HCT116 (cell line): ENCODE data around the gene MDFI. TPM values are rescaled to one million over a fixed set of nuclear protein-coding genes. Genes with fewer than 3 reads are reported as not detected.

ENCODE experiments used
- ATAC-seq: fragments of 200-7000 bp; cut with Tn5 transposase; 2 replicates; pipeline ENCODE4 v1.9.1; 2020; ENCODE audit warnings: mild to moderate bottlenecking, moderate library complexity
- BruUV-seq: library from RNA; stranded (reverse); fragments of 400-500 nt; replicated peaks from 2 replicates; lab custom pipeline; 2021; lab: Mats Ljungman, UMichigan
- CTCF ChIA-PET: fragments of 300-600 bp; sonication (Branson Sonifier 250); formaldehyde crosslinking; loops from one replicate; lab custom pipeline; 2021; ENCODE audit warnings: antibody characterized with exemption; lab: Charles Lee
- POLR2A ChIA-PET: fragments of 300-600, 350-600 bp; sonication (Branson Sonifier 250); formaldehyde crosslinking; loops from one replicate; lab custom pipeline; 2021; ENCODE audit warnings: antibody characterized with exemption; lab: Charles Lee
- RAD21 ChIA-PET, 2 experiments: fragments of 300-600 bp; sonication (Branson Sonifier 250); formaldehyde crosslinking; loops; one replicate each; lab custom pipeline; 2023; ENCODE audit warnings: low total read pairs in 2 of 2; ENCODE audit not compliant: uncharacterized antibody in 2 of 2, unreplicated experiment in 2 of 2, low non-redundant PET in 1 of 2; lab: Charles Lee
- DNase-seq: peaks from one replicate; pipeline ENCODE4 v3.0.0-alpha.2; 2010; ENCODE audit warnings: low read depth, low spot score
- H2AFZ ChIP-seq: fragments of 200-600 bp; shearing (Covaris generic), sonication (generic); 2 replicates; pipeline ENCODE4 v1.6.1; 2017; ENCODE audit warnings: low read depth, mixed run types, mixed read lengths, antibody characterized with exemption, low read length; ENCODE audit not compliant: poor library complexity, severe bottlenecking
- H3K27ac ChIP-seq: 2 replicates; pipeline ENCODE4 v1.5.1; 2012; ENCODE audit warnings: low read depth, low read length
- H3K27me3 ChIP-seq: fragments of 200-600 bp; sonication (generic); 2 replicates; pipeline ENCODE4 v1.6.1; 2016; ENCODE audit warnings: mixed run types, low read length, mixed read lengths; ENCODE audit not compliant: insufficient read depth
- H3K36me3 ChIP-seq, 2 experiments: fragments of 200-500 bp in 1 of 2; fragments of 200-600 bp in 1 of 2; sonication (Bioruptor generic) in 1 of 2; sonication (generic) in 1 of 2; 2 replicates each; pipeline versions ENCODE4 v1.5.1 to v1.6.1; 2014 to 2016; ENCODE audit warnings: low read length in 2 of 2, inconsistent platforms in 1 of 2, mixed read lengths in 1 of 2, mixed run types in 1 of 2; ENCODE audit not compliant: insufficient read depth in 2 of 2, control insufficient read depth in 1 of 2
- H3K4me1 ChIP-seq, 2 experiments: fragments of 200-600 bp in 1 of 2; sonication (generic) in 1 of 2; 2 replicates each; pipeline versions ENCODE4 v1.5.1 to v1.6.1; 2012 to 2017; ENCODE audit warnings: low read length in 2 of 2, inconsistent platforms in 1 of 2, mild to moderate bottlenecking in 1 of 2, mixed read lengths in 1 of 2, mixed run types in 1 of 2, moderate library complexity in 1 of 2; ENCODE audit not compliant: insufficient read depth in 2 of 2, control insufficient read depth in 1 of 2
- H3K4me2 ChIP-seq: fragments of 200-600 bp; sonication (generic); 2 replicates; pipeline ENCODE4 v1.6.1; 2017; ENCODE audit warnings: mixed run types, low read length, mixed read lengths
- H3K4me3 ChIP-seq, 2 experiments: fragments of 200-600 bp in 1 of 2; sonication (generic) in 1 of 2; replicated peaks in 1 of 2; 2 replicates each; pipeline ENCODE4 v1.5.1; 2011 to 2016; ENCODE audit warnings: low read length in 2 of 2, control low read depth in 1 of 2, low read depth in 1 of 2, mild to moderate bottlenecking in 1 of 2, mixed read lengths in 1 of 2, mixed run types in 1 of 2
- H3K79me2 ChIP-seq: fragments of 200-600 bp; sonication (generic); 2 replicates; pipeline ENCODE4 v1.6.1; 2017; ENCODE audit warnings: mild to moderate bottlenecking, mixed run types, low read length, moderate library complexity, mixed read lengths; ENCODE audit not compliant: insufficient read depth
- H3K9ac ChIP-seq: fragments of 200-600 bp; sonication (generic); 2 replicates; pipeline ENCODE4 v1.6.1; 2016; ENCODE audit warnings: low read length, mixed read lengths
- H3K9me2 ChIP-seq: fragments of 200-600 bp; sonication (generic), shearing (Covaris generic); 2 replicates; pipeline ENCODE4 v1.6.1; 2017; ENCODE audit warnings: mixed run types, mild to moderate bottlenecking, moderate library complexity; ENCODE audit not compliant: insufficient read depth
- H3K9me3 ChIP-seq, 2 experiments: fragments of 200-500 bp in 1 of 2; fragments of 200-600 bp in 1 of 2; sonication (Bioruptor generic) in 1 of 2; sonication (generic) in 1 of 2; 2 replicates each; pipeline ENCODE4 v1.6.1; 2014 to 2017; ENCODE audit warnings: low read length in 2 of 2, mixed read lengths in 2 of 2, inconsistent platforms in 1 of 2, low read depth in 1 of 2, mild to moderate bottlenecking in 1 of 2, mixed run types in 1 of 2, moderate library complexity in 1 of 2; ENCODE audit not compliant: control insufficient read depth in 1 of 2, insufficient read depth in 1 of 2
- H4K20me1 ChIP-seq: fragments of 200-600 bp; sonication (generic), shearing (Covaris generic); 2 replicates; pipeline ENCODE4 v1.6.1; 2017; ENCODE audit warnings: mixed run types, mild to moderate bottlenecking, moderate library complexity; ENCODE audit not compliant: insufficient read depth
- CTCF ChIP-seq, 3 experiments: fragments of 200-600 bp in 1 of 3; sonication (generic) in 1 of 3; IDR thresholded peaks in 2 of 3; conservative IDR thresholded peaks in 1 of 3; 2 replicates each; pipeline ENCODE4 v1.5.1; 2012 to 2017; ENCODE audit warnings: low read depth in 2 of 3, low read length in 2 of 3, antibody characterized with exemption in 1 of 3, borderline replicate concordance in 1 of 3, control low read depth in 1 of 3, mild to moderate bottlenecking in 1 of 3, mixed read lengths in 1 of 3, mixed run types in 1 of 3, moderate library complexity in 1 of 3; ENCODE audit not compliant: insufficient read depth in 1 of 3
- ZFX ChIP-seq: fragments of 450-650 bp; IDR thresholded peaks from 2 replicates; pipeline ENCODE4 v1.6.1; 2017
- intact Hi-C: fragments of 100-400 bp; cut with micrococcal nuclease; formaldehyde crosslinking; loops from 2 replicates; pipeline ENCODE4 v1.10.0; 2022
- total RNA-seq: library from RNA; stranded (reverse); gene quantifications from one replicate; pipeline ENCODE4 v1.2.1, GENCODE V29; 2021; ENCODE audit not compliant: unreplicated experiment

The MDFI gene
- total RNA-seq, 1 experiment from 2014 or later: 35.5 TPM

GRCh38 chr6:41683273-41683522 is 44.9 kb downstream of the MDFI start:
- Histone ChIP-seq H3K9ac (no peak overlapping the region), H2AFZ (no peak overlapping the region)
- intact Hi-C loops: loop anchor here (1.0 to 2.0 kb wide), 2 partner anchors 222 to 259 kb away; no protein-coding TSS in a partner anchor

More at GRCh38 chr6:41683273-41683522, 44.9 kb downstream of the MDFI start:
- ATAC-seq: peak; percentile 24
- H3K4me1 ChIP-seq: peaks cover 4 to 13% of the 10 kb centered on the region in 2 experiments; a peak in 3 of 4 replicates
- no peaks in the 10 kb centered on the region for H3K9me3 ChIP-seq
- no peak overlapping the region for H3K4me3 ChIP-seq
- H3K27me3 ChIP-seq: no peaks in the 10 kb centered on the region
- no peaks in the 10 kb centered on the region for H3K9me2 ChIP-seq
- TF ChIP-seq CTCF (IDR thresholded peaks at IDR 0.05 in 2 of 3, conservative IDR thresholded peaks at IDR 0.05 in 1 of 3; ENCODE audit: borderline replicate concordance in 1 of 3, insufficient read depth in 1 of 3, low read depth in 2 of 3, low read length in 2 of 3) (no peak), ZFX (peak; percentile 27; the same call in 1 of the 2 replicates)
- ChIA-PET RAD21 (interaction anchor here (0.7 to 1.3 kb wide), 4 partner anchors 73 to 315 kb away, joined by 3 to 6 read pairs (median 6); no protein-coding TSS in a partner anchor), CTCF (interaction anchor here (0.8 to 3.5 kb wide), 8 partner anchors 13 to 377 kb away, joined by 3 to 27 read pairs (median 4); no protein-coding TSS in a partner anchor), POLR2A (no interaction called here)
- H3K27ac ChIP-seq: no peak overlapping the region
- H4K20me1 ChIP-seq: no peaks in the 10 kb centered on the region
- no peaks in the 10 kb centered on the region for H3K79me2 ChIP-seq
- H3K4me2 ChIP-seq: peak overlapping the region; percentile 41; the same call in 1 of the 2 replicates
- BruUV-seq: no TSS peak
- no peaks in the 10 kb centered on the region for H3K36me3 ChIP-seq
- DNase-seq: no peak
